Mesendoderm (in vitro differentiated cells): ENCODE measurements around the gene GABRB3.

ENCODE experiments used
- DNase-seq: peaks from one replicate; pipeline ENCODE4 v3.0.0; 2013
- H2AK5ac ChIP-seq: 2 replicates; pipeline ENCODE4 v1.6.1; 2013; ENCODE audit warnings: low read length, inconsistent platforms
- H2BK120ac ChIP-seq: 2 replicates; pipeline ENCODE4 v1.6.1; 2013; ENCODE audit warnings: low read depth, mild to moderate bottlenecking, low read length, moderate library complexity, mixed read lengths
- H2BK15ac ChIP-seq: replicated peaks from 2 replicates; pipeline ENCODE4 v1.6.1; 2013; ENCODE audit warnings: low read depth, mild to moderate bottlenecking, moderate library complexity
- H2BK5ac ChIP-seq: 2 replicates; pipeline ENCODE4 v1.6.1; 2013; ENCODE audit warnings: low read length, inconsistent platforms
- H3K18ac ChIP-seq: 2 replicates; pipeline ENCODE4 v1.6.1; 2013; ENCODE audit warnings: mild to moderate bottlenecking, low read length, mixed read lengths
- H3K23ac ChIP-seq: one replicate; pipeline ENCODE4 v1.6.1; 2013; ENCODE audit warnings: low read length
- H3K27ac ChIP-seq: 2 replicates; pipeline ENCODE4 v1.5.1; 2013; ENCODE audit warnings: low read depth, mild to moderate bottlenecking, inconsistent platforms, low read length, moderate library complexity
- H3K27me3 ChIP-seq: 2 replicates; pipeline ENCODE4 v1.6.1; 2013; ENCODE audit warnings: low read length, control low read depth, mild to moderate bottlenecking, inconsistent platforms; ENCODE audit not compliant: insufficient read depth, poor library complexity
- H3K36me3 ChIP-seq: 2 replicates; pipeline ENCODE4 v1.6.1; 2013; ENCODE audit warnings: low read length, inconsistent platforms; ENCODE audit not compliant: control insufficient read depth, insufficient read depth
- H3K4ac ChIP-seq: one replicate; pipeline ENCODE4 v1.6.1; 2013; ENCODE audit warnings: low read depth, mild to moderate bottlenecking, low read length, moderate library complexity
- H3K4me1 ChIP-seq: 2 replicates; pipeline ENCODE4 v1.6.1; 2013; ENCODE audit warnings: low read depth, low read length, inconsistent platforms; ENCODE audit not compliant: control insufficient read depth
- H3K4me2 ChIP-seq: 2 replicates; pipeline ENCODE4 v1.6.1; 2013; ENCODE audit warnings: low read length
- H3K4me3 ChIP-seq: 2 replicates; pipeline ENCODE4 v1.5.1; 2013; ENCODE audit warnings: mild to moderate bottlenecking, low read length
- H3K56ac ChIP-seq: one replicate; pipeline ENCODE4 v1.6.1; 2013; ENCODE audit warnings: low read length
- H3K79me1 ChIP-seq: 2 replicates; pipeline ENCODE4 v1.6.1; 2013; ENCODE audit warnings: low read length, inconsistent platforms
- H3K79me2 ChIP-seq: 2 replicates; pipeline ENCODE4 v1.6.1; 2013; ENCODE audit warnings: mild to moderate bottlenecking, low read length; ENCODE audit not compliant: control insufficient read depth, insufficient read depth
- H3K9ac ChIP-seq: 2 replicates; pipeline ENCODE4 v1.6.1; 2013; ENCODE audit warnings: low read length, inconsistent platforms
- H4K5ac ChIP-seq: one replicate; pipeline ENCODE4 v1.6.1; 2013; ENCODE audit warnings: low read length
- H4K8ac ChIP-seq: one replicate; pipeline ENCODE4 v1.6.1; 2013; ENCODE audit warnings: low read depth, mild to moderate bottlenecking, control low read depth, low read length, moderate library complexity
- WGBS: extraction: QIAGEN DNeasy Blood & Tissue Kit; methylation state at CpG from one replicate; pipeline ENCODE4 v1.1.7; 2013; ENCODE audit warnings: low lambda C conversion rate, missing lambda C conversion rate; ENCODE audit not compliant: insufficient coverage; ENCODE audit errors: extremely low coverage; 5-methylcytosine and 5-hydroxymethylcytosine counted together

The GABRB3 gene

GRCh38 chr15:26615927-26616302 is 157.0 kb downstream of the GABRB3 start:
- no CpG with 5 or more reads among the region's 3 CpGs for WGBS
- H3K4me3 ChIP-seq = no peak overlapping the region
- DNase-seq = no peak

DNA sequence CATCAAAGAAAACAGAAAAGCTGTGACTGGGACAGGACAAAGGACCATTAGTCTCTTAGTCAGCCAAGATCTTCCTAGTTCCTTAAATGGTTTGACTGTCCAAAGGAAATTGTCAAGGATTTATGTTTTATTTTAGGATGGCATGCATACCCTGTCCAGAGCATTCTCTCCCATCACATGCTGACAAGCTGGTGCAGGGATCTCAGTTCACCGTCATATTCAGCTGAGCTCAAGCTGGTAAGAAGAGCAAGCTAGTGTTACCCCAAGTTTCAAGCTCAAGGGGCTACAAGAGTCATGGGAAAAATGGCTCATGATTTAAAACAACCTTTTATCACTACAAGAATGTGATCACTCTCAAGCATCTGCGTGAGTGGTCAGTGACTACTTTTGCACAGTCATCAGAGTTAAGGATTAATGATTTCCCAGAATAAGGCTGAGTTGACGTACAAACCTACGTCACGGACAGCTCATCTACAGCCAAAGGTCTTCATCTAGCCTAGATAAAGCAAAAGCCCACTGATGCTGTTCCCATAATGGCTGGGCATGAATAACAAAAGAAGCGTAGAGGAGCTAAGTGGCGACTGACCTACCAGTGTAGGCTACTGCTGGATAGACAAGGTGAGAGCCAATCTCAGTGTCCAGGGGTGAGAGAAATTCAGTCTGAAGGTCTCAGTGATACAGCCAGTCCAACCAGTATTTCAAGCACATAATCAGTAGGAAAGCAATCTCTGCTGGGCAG is 157.5 kb downstream of the GABRB3 start:
- Histone ChIP-seq H3K79me2 (peaks cover 4% of the 10 kb centered on the region), H2BK5ac (no peak overlapping the region), H3K36me3 (no peaks in the 10 kb centered on the region), H3K4me3 (no peak overlapping the region), H3K18ac (no peak overlapping the region), H3K23ac (no peak overlapping the region), H3K4ac (no peak overlapping the region), H2BK15ac (no peak overlapping the region), H3K4me2 (no peak overlapping the region), H3K9ac (no peak overlapping the region), H4K5ac (no peak overlapping the region), H3K56ac (no peak overlapping the region), H2BK120ac (no peak overlapping the region), H2AK5ac (no peak overlapping the region), H4K8ac (no peak overlapping the region), H3K4me1 (peaks cover 2% of the 10 kb centered on the region), H3K79me1 (peaks cover 13% of the 10 kb centered on the region), H3K27me3 (no peaks in the 10 kb centered on the region), H3K27ac (no peak overlapping the region)
- WGBS = no CpG with 5 or more reads among the region's 7 CpGs
- DNase-seq = no peak

More at GRCh38 chr15:26615927-26616302, 157.0 kb downstream of the GABRB3 start:
- H3K56ac ChIP-seq = no peak overlapping the region
- H2BK15ac ChIP-seq = no peak overlapping the region
- H3K36me3 ChIP-seq = no peaks in the 10 kb centered on the region
- H3K27ac ChIP-seq = no peak overlapping the region
- no peak overlapping the region for H3K4ac ChIP-seq
- H2BK120ac ChIP-seq = no peak overlapping the region
- no peak overlapping the region for H4K5ac ChIP-seq
- peaks cover 4% of the 10 kb centered on the region for H3K79me2 ChIP-seq
- H3K18ac ChIP-seq = no peak overlapping the region
- no peak overlapping the region for H3K4me2 ChIP-seq
- H3K23ac ChIP-seq = no peak overlapping the region
- no peaks in the 10 kb centered on the region for H3K27me3 ChIP-seq
- H3K4me1 ChIP-seq = peaks cover 2% of the 10 kb centered on the region
- no peak overlapping the region for H3K9ac ChIP-seq
- H3K79me1 ChIP-seq = peaks cover 13% of the 10 kb centered on the region
- no peak overlapping the region for H2BK5ac ChIP-seq
- no peak overlapping the region for H4K8ac ChIP-seq
- no peak overlapping the region for H2AK5ac ChIP-seq

GRCh38 chr15:26614734-26615133 is 158.1 kb downstream of the GABRB3 start:
- Histone ChIP-seq H3K36me3 (no peaks in the 10 kb centered on the region), H4K5ac (no peak overlapping the region), H3K18ac (no peak overlapping the region), H4K8ac (no peak overlapping the region), H2BK120ac (no peak overlapping the region), H3K79me2 (peaks cover 3% of the 10 kb centered on the region), H3K56ac (no peak overlapping the region), H3K9ac (no peak overlapping the region), H3K27me3 (no peaks in the 10 kb centered on the region), H2BK15ac (no peak overlapping the region), H3K4me1 (peaks cover 2% of the 10 kb centered on the region), H3K4me2 (no peak overlapping the region), H3K79me1 (peaks cover 10% of the 10 kb centered on the region), H2BK5ac (no peak overlapping the region), H2AK5ac (no peak overlapping the region), H3K4ac (no peak overlapping the region), H3K27ac (no peak overlapping the region), H3K4me3 (no peak overlapping the region), H3K23ac (no peak overlapping the region)
- DNase-seq = no peak
- no CpG with 5 or more reads among the region's 3 CpGs for WGBS

- Histone ChIP-seq H3K4ac (peak overlapping the region; percentile 20), H3K27me3 (no peaks in the 10 kb centered on the region)
- no CpG with 5 or more reads among the region's 2 CpGs for WGBS
These were observed 174.2 kb downstream of the GABRB3 start for GRCh38 chr15:26598704-26599103.

GRCh38 chr15:26595611-26596010 is 177.3 kb downstream of the GABRB3 start:
- no peak for DNase-seq
- WGBS = no CpG with 5 or more reads among the region's 2 CpGs
- Histone ChIP-seq H4K8ac (no peak overlapping the region), H3K4ac (no peak overlapping the region), H3K79me1 (peaks cover 16% of the 10 kb centered on the region), H4K5ac (no peak overlapping the region), H2AK5ac (peak overlapping the region; percentile 76), H2BK5ac (peak overlapping the region; percentile 33), H3K23ac (no peak overlapping the region), H3K9ac (no peak overlapping the region), H3K27ac (no peak overlapping the region), H3K36me3 (no peaks in the 10 kb centered on the region), H3K18ac (peak overlapping the region; percentile 57), H3K79me2 (peaks cover 14% of the 10 kb centered on the region), H3K56ac (peak overlapping the region; percentile 45), H2BK120ac (no peak overlapping the region), H3K4me3 (no peak overlapping the region), H3K4me1 (peaks cover 9% of the 10 kb centered on the region), H2BK15ac (no peak overlapping the region), H3K4me2 (no peak overlapping the region), H3K27me3 (no peaks in the 10 kb centered on the region)

More at GRCh38 chr15:26598704-26599103, 174.2 kb downstream of the GABRB3 start:
- no peak overlapping the region for H4K8ac ChIP-seq
- H3K4me3 ChIP-seq = no peak overlapping the region
- H3K23ac ChIP-seq = no peak overlapping the region
- no peak overlapping the region for H3K18ac ChIP-seq
- H2BK120ac ChIP-seq = no peak overlapping the region
- H3K36me3 ChIP-seq = no peaks in the 10 kb centered on the region
- no peak overlapping the region for H3K9ac ChIP-seq
- peaks cover 15% of the 10 kb centered on the region for H3K79me1 ChIP-seq
- no peak overlapping the region for H2BK15ac ChIP-seq
- H2AK5ac ChIP-seq = no peak overlapping the region
- H3K79me2 ChIP-seq = peaks cover 12% of the 10 kb centered on the region
- H3K27ac ChIP-seq = no peak overlapping the region
- H4K5ac ChIP-seq = no peak overlapping the region
- H3K4me1 ChIP-seq = peaks cover 6% of the 10 kb centered on the region
- no peak overlapping the region for H3K4me2 ChIP-seq
- no peak for DNase-seq
- H2BK5ac ChIP-seq = no peak overlapping the region
- no peak overlapping the region for H3K56ac ChIP-seq

DNA sequence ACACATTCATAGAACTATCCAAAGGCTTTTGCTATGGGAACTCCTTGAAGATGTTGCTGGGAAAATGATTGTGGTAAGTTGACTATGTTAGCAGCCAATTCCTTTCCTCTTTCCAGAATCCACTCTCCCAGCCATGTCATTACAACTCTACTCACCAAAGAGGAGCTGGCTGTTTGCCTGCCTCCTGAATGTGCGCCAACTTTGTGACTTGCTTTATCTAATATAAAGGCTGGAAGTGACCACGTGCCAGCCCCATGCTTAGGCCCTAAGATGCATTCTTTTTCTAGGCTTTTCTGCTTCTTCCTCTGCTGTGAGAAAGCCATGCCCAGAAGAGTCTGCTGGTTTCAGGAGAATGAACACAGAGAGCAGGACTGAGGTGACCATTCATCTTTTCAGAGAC is 182.2 kb downstream of the GABRB3 start:
- no peak for DNase-seq
- Histone ChIP-seq H4K8ac (no peak overlapping the region), H3K4me3 (no peak overlapping the region), H3K4me1 (peaks cover 4% of the 10 kb centered on the region), H3K4ac (no peak overlapping the region), H3K56ac (no peak overlapping the region), H4K5ac (no peak overlapping the region), H2BK5ac (peak overlapping the region; percentile 4), H3K4me2 (no peak overlapping the region), H3K27me3 (no peaks in the 10 kb centered on the region), H3K9ac (no peak overlapping the region), H3K79me1 (peaks cover 9% of the 10 kb centered on the region), H2BK120ac (no peak overlapping the region), H3K18ac (no peak overlapping the region), H2BK15ac (no peak overlapping the region), H3K36me3 (no peaks in the 10 kb centered on the region), H2AK5ac (no peak overlapping the region), H3K79me2 (peaks cover 6% of the 10 kb centered on the region), H3K23ac (no peak overlapping the region), H3K27ac (no peak overlapping the region)
- no CpG with 5 or more reads among the region's 2 CpGs for WGBS
